CD14-positive monocyte (primary cell): ENCODE data around the gene FBXO46. TPM values are rescaled to one million over a fixed set of nuclear protein-coding genes. Genes with fewer than 3 reads are reported as not detected.
"Not testable (repeated sequence)": the region's sequence is repeated elsewhere in the genome, so short reads cannot be mapped to it uniquely, and the experiment has no call there.

Source experiments
- DNase-seq, 3 donors: peaks; one replicate each; pipeline ENCODE4 v3.0.0-alpha.2; 2011 to 2022
- H2AFZ ChIP-seq: 2 replicates; pipeline ENCODE4 v1.6.0; 2012; ENCODE audit warnings: mild to moderate bottlenecking, low read depth, low read length, inconsistent platforms; ENCODE audit not compliant: insufficient read depth, poor library complexity, severe bottlenecking
- H3K27ac ChIP-seq, 2 donors: 1 replicate in 1 of 2; 2 replicates in 1 of 2; pipeline ENCODE4 v1.5.1; 2012 to 2013; ENCODE audit warnings: low read length in 2 of 2, control low read depth in 1 of 2, inconsistent platforms in 1 of 2, low read depth in 1 of 2, mild to moderate bottlenecking in 1 of 2
- H3K27me3 ChIP-seq, 2 donors: one replicate each; pipeline versions ENCODE4 v1.6.0 to v1.6.1; 2011 to 2013; ENCODE audit warnings: low read length in 2 of 2; ENCODE audit not compliant: control insufficient read depth in 2 of 2, insufficient read depth in 2 of 2
- H3K36me3 ChIP-seq, 2 donors: replicated peaks in 1 of 2; 1 replicate in 1 of 2; 2 replicates in 1 of 2; pipeline versions ENCODE4 v1.5.1 to v1.6.1; 2012 to 2013; ENCODE audit warnings: low read length in 2 of 2, control low read depth in 1 of 2, inconsistent platforms in 1 of 2, mild to moderate bottlenecking in 1 of 2; ENCODE audit not compliant: insufficient read depth in 2 of 2, control insufficient read depth in 1 of 2
- H3K4me1 ChIP-seq, 2 donors: 1 replicate in 1 of 2; 2 replicates in 1 of 2; pipeline versions ENCODE4 v1.5.1 to v1.6.1; 2012 to 2013; ENCODE audit warnings: low read length in 2 of 2, control low read depth in 1 of 2, inconsistent platforms in 1 of 2, mild to moderate bottlenecking in 1 of 2, moderate library complexity in 1 of 2; ENCODE audit not compliant: insufficient read depth in 2 of 2, control insufficient read depth in 1 of 2
- H3K4me2 ChIP-seq: replicated peaks from 2 replicates; pipeline ENCODE3; 2012; ENCODE audit warnings: low read length, moderate library complexity, mild to moderate bottlenecking; ENCODE audit not compliant: poor library complexity, severe bottlenecking; ENCODE audit errors: extremely low read depth
- H3K4me3 ChIP-seq, 3 experiments: fragments of 200-600 bp in 1 of 3; sonication (generic) in 1 of 3; replicated peaks in 1 of 3; 1 replicate in 2 of 3; 2 replicates in 1 of 3; pipeline ENCODE4 v1.5.1; 2011 to 2013; ENCODE audit warnings: low read length in 3 of 3, mild to moderate bottlenecking in 3 of 3, control low read depth in 2 of 3, low read depth in 2 of 3, inconsistent platforms in 1 of 3, moderate library complexity in 1 of 3
- H3K79me2 ChIP-seq: 2 replicates; pipeline ENCODE4 v1.6.0; 2012; ENCODE audit warnings: mild to moderate bottlenecking, control low read depth, inconsistent platforms, low read length, moderate library complexity; ENCODE audit not compliant: insufficient read depth
- H3K9ac ChIP-seq: 2 replicates; pipeline ENCODE4 v1.6.0; 2017; ENCODE audit warnings: low read length, mild to moderate bottlenecking; ENCODE audit not compliant: insufficient read depth, poor library complexity, severe bottlenecking
- H3K9me3 ChIP-seq, 2 donors: replicated peaks in 1 of 2; 1 replicate in 1 of 2; 2 replicates in 1 of 2; pipeline versions ENCODE4 v1.5.1 to v1.6.1; 2012 to 2013; ENCODE audit warnings: low read length in 2 of 2, control low read depth in 1 of 2; ENCODE audit not compliant: control insufficient read depth in 1 of 2, insufficient read depth in 1 of 2
- H4K20me1 ChIP-seq: 2 replicates; pipeline ENCODE4 v1.6.0; 2012; ENCODE audit warnings: mild to moderate bottlenecking, low read length, control low read depth, moderate library complexity; ENCODE audit not compliant: insufficient read depth
- H3K27ac Mint-ChIP-seq, 7 donors: one replicate each; pipeline ENCODE4 v1.8.0; 2020; ENCODE audit warnings: mild to moderate bottlenecking in 7 of 7, mixed read lengths in 7 of 7, moderate library complexity in 6 of 7, inconsistent platforms in 2 of 7
- H3K27me3 Mint-ChIP-seq, 3 donors: one replicate each; pipeline ENCODE4 v1.8.0; 2021 to 2022; ENCODE audit warnings: low read depth in 3 of 3, mild to moderate bottlenecking in 3 of 3, mixed read lengths in 3 of 3, moderate library complexity in 3 of 3, inconsistent platforms in 1 of 3
- H3K36me3 Mint-ChIP-seq, 2 donors: one replicate each; pipeline ENCODE4 v1.8.0; 2020; ENCODE audit warnings: mixed read lengths in 2 of 2, inconsistent platforms in 1 of 2, mild to moderate bottlenecking in 1 of 2
- H3K4me1 Mint-ChIP-seq: one replicate; pipeline ENCODE4 v1.8.0; 2020; ENCODE audit warnings: mild to moderate bottlenecking, mixed read lengths
- H3K4me3 Mint-ChIP-seq, 2 donors: one replicate each; pipeline ENCODE4 v1.8.0; 2020; ENCODE audit warnings: mild to moderate bottlenecking in 2 of 2, mixed read lengths in 2 of 2, moderate library complexity in 1 of 2
- H3K9me3 Mint-ChIP-seq, 7 donors: one replicate each; pipeline ENCODE4 v1.8.0; 2020 to 2022; ENCODE audit warnings: mixed read lengths in 7 of 7, mild to moderate bottlenecking in 6 of 7, moderate library complexity in 6 of 7, inconsistent platforms in 2 of 7
- CTCF ChIP-seq: fragments of 200-600 bp; IDR thresholded peaks from one replicate; pipeline ENCODE4 v1.8.0; 2022; ENCODE audit warnings: antibody characterized with exemption, mild to moderate bottlenecking
- WGBS: methylation state at CpG from one replicate; pipeline ENCODE4 v1.1.5; 2013; ENCODE audit warnings: missing lambda C conversion rate; ENCODE audit not compliant: insufficient coverage; 5-methylcytosine and 5-hydroxymethylcytosine counted together
- intact Hi-C, 2 donors: fragments of 100-400 bp; cut with micrococcal nuclease; formaldehyde crosslinking; loops; one replicate each; pipeline versions ENCODE4 v1.15.0 to v1.15.1; 2023
- polyA plus RNA-seq, 3 donors: library from polyadenylated mRNA; depleted of rRNA in 1 of 3; unstranded in 2 of 3; stranded (reverse) in 1 of 3; fragments of 300-500 nt in 2 of 3; fragments of >200 nt in 1 of 3; fragmentation: Illumina TruSeq in 2 of 3; gene quantifications; 1 replicate in 2 of 3; 2 replicates in 1 of 3; pipeline ENCODE4 v1.2.3, GENCODE V29; 2012 to 2021

Gene FBXO46
- polyA plus RNA-seq, 3 donors: 3.8 to 6.8 (median 5.5) TPM

GRCh38 chr19:45729800-45730290 is 851 bp downstream of the FBXO46 start:
- WGBS: 8% methylated on average over 6 of the region's 10 CpGs
- peaks cover 14 to 19% of the 10 kb centered on the region in 2 donors for H3K4me1 ChIP-seq
- H3K27me3 ChIP-seq: no peaks in the 10 kb centered on the region
- H3K9ac ChIP-seq: peak overlapping the region; percentile 87
- peak overlapping the region; percentile 84 to 97 for H3K4me3 Mint-ChIP-seq
- DNase-seq: no peak
- H3K9me3 Mint-ChIP-seq: peaks cover 0 to 2% (median 0%) of the 10 kb centered on the region in 7 donors
- H3K36me3 Mint-ChIP-seq: peaks cover 2 to 19% of the 10 kb centered on the region in 2 donors
- H3K4me2 ChIP-seq: peak overlapping the region; percentile 88
- H3K36me3 ChIP-seq: no peaks in the 10 kb centered on the region
- H3K79me2 ChIP-seq: peaks cover 59% of the 10 kb centered on the region
- no peak for TF ChIP-seq CTCF
- H3K27ac Mint-ChIP-seq: peak overlapping the region; percentile 87 to 97 (median 93)
- H3K9me3 ChIP-seq: no peaks in the 10 kb centered on the region
- peaks cover 22% of the 10 kb centered on the region for H3K4me1 Mint-ChIP-seq
- H4K20me1 ChIP-seq: peaks cover 39% of the 10 kb centered on the region
- H2AFZ ChIP-seq: peak overlapping the region; percentile 75
- peak overlapping the region; percentile 70 to 90 (median 72) for H3K4me3 ChIP-seq
- peak overlapping the region in 1 of 2 donors; percentile 90 for H3K27ac ChIP-seq
- H3K27me3 Mint-ChIP-seq: no peaks in the 10 kb centered on the region
- intact Hi-C loops: loop anchor here (2.0 to 10.0 kb wide), 4 partner anchors 13 to 157 kb away; partner anchors contain the start of genes FOXA3 (in 1 of the 2), IRF2BP1 (in 1 of the 2), QPCTL (in 1 of the 2) and SYMPK (in 1 of the 2)

GRCh38 chr19:45728683-45729082 is 2.0 kb downstream of the FBXO46 start:
- Mint-ChIP-seq H3K4me1 (peaks cover 22% of the 10 kb centered on the region), H3K36me3 (peaks cover 6 to 19% of the 10 kb centered on the region in 2 donors)
- H3K4me3 Mint-ChIP-seq, H3K9ac ChIP-seq, intact Hi-C loops, H2AFZ ChIP-seq, H3K4me3 ChIP-seq, H3K4me2 ChIP-seq, H3K9me3 Mint-ChIP-seq, H3K36me3 ChIP-seq, H3K27ac ChIP-seq, H3K9me3 ChIP-seq, H3K27me3 Mint-ChIP-seq, DNase-seq, H3K27ac Mint-ChIP-seq, H3K27me3 ChIP-seq: not testable (repeated sequence)
- peaks cover 14 to 19% of the 10 kb centered on the region in 2 donors for H3K4me1 ChIP-seq
- peaks cover 47% of the 10 kb centered on the region for H4K20me1 ChIP-seq
- 97% methylated on average over 15 of the region's 18 CpGs for WGBS
- peaks cover 71% of the 10 kb centered on the region for H3K79me2 ChIP-seq

GRCh38 chr19:45720065-45720464 is 10.6 kb downstream of the FBXO46 start:
- DNase-seq, H3K27ac ChIP-seq, H3K4me3 Mint-ChIP-seq, H3K27me3 Mint-ChIP-seq, H3K27me3 ChIP-seq, H3K9me3 ChIP-seq, H3K9me3 Mint-ChIP-seq, H3K9ac ChIP-seq, H3K4me2 ChIP-seq, intact Hi-C loops, H2AFZ ChIP-seq, H3K4me3 ChIP-seq: not testable (repeated sequence)
- Histone ChIP-seq H3K4me1 (peaks cover 21 to 29% of the 10 kb centered on the region in 2 donors), H3K79me2 (peaks cover 64% of the 10 kb centered on the region), H4K20me1 (peaks cover 37% of the 10 kb centered on the region), H3K36me3 (peaks cover 6 to 24% of the 10 kb centered on the region in 2 donors)
- Mint-ChIP-seq H3K27ac (peak overlapping the region in 3 of 7 donors; percentile 25 to 53 (median 30)), H3K4me1 (peaks cover 36% of the 10 kb centered on the region), H3K36me3 (peaks cover 26 to 43% of the 10 kb centered on the region in 2 donors)
- WGBS: 98% methylated on average over 8 of the region's 11 CpGs
